Right cardiac atrium (tissue), 5 donors: ENCODE measurements around the gene KIF1A. TPM values are rescaled to one million over a fixed set of nuclear protein-coding genes. Genes with fewer than 3 reads are reported as not detected.
"Not testable (repeated sequence)": the region's sequence is repeated elsewhere in the genome, so short reads cannot be mapped to it uniquely, and the experiment has no call there.

Experiments
- ATAC-seq, 2 donors: fragments of 200-7000 bp; cut with Tn5 transposase; one replicate each; pipeline versions ENCODE4 v1.8.0 to v1.9.1; 2020; ENCODE audit warnings: moderate library complexity in 2 of 2, mild to moderate bottlenecking in 1 of 2
- DNase-seq, 3 donors: peaks; one replicate each; pipeline ENCODE4 v3.0.0-alpha.2; 2020
- H3K27ac ChIP-seq: one replicate; pipeline ENCODE4 v1.5.1; 2013; ENCODE audit warnings: mild to moderate bottlenecking, low read length, control low read depth, moderate library complexity
- H3K27me3 ChIP-seq: one replicate; pipeline ENCODE4 v1.6.1; 2013; ENCODE audit not compliant: control insufficient read depth, insufficient read depth
- H3K4me1 ChIP-seq: one replicate; pipeline ENCODE4 v1.6.1; 2013; ENCODE audit warnings: low read length; ENCODE audit not compliant: control insufficient read depth, insufficient read depth
- H3K4me3 ChIP-seq: one replicate; pipeline ENCODE4 v1.5.1; 2013; ENCODE audit warnings: low read length, control low read depth
- H3K9me3 ChIP-seq: one replicate; pipeline ENCODE4 v1.6.1; 2013; ENCODE audit warnings: low read length; ENCODE audit not compliant: control insufficient read depth
- WGBS: extraction: QIAGEN DNeasy Blood & Tissue Kit; methylation state at CpG from one replicate; pipeline ENCODE4 v1.1.7; 2013; 5-methylcytosine and 5-hydroxymethylcytosine counted together
- intact Hi-C, 4 donors: fragments of 100-400 bp; cut with DNase I; formaldehyde crosslinking; loops; one replicate each; pipeline versions ENCODE4 v1.11.0 to v1.14.0; 2022 to 2023
- polyA plus RNA-seq: library from polyadenylated mRNA; stranded (reverse); fragments of 200-250 nt; gene quantifications from one replicate; pipeline ENCODE4 v1.2.3, GENCODE V29; 2013
- total RNA-seq, 4 donors: library from RNA; stranded (reverse); fragmentation: NEBNext Ultra II Directional; extraction: Animal tissue kit (Norgen Biotek cat#: 25700); gene quantifications; one replicate each; pipeline ENCODE4 v1.2.1, GENCODE V29; 2021
- donor health status: healthy with polysubstance abuse.
- donor health status: DM: no; HTN: yes; CAD: no.
- donor health status: DM: no; HTN: no; CAD: no.
- donor health status: DM: no; HTN: yes; CAD: no; lungs with severe emphysema.
- donor health status: DM: yes; HTN: yes; CAD: no.

The KIF1A gene
- total and polyA plus RNA-seq, 5 donors, result 45.3 to 83.0 (median 59.3) TPM

- Histone ChIP-seq H3K4me1 (no peaks in the 10 kb centered on the region), H3K9me3 (no peaks in the 10 kb centered on the region), H3K4me3 (no peak overlapping the region), H3K27ac (no peak overlapping the region), H3K27me3 (no peaks in the 10 kb centered on the region)
- ATAC-seq, result peak in 1 of 2 donors; percentile 38
- WGBS, result 71% methylated on average over 5 of the region's 5 CpGs
- DNase-seq, result peak in 1 of 3 donors; percentile 54
- intact Hi-C loops, result no loop called here
Measured at GRCh38 chr2:240846873-240847595, 27.0 kb upstream of the KIF1A start.

- intact Hi-C loops, H3K27me3 ChIP-seq, DNase-seq, H3K9me3 ChIP-seq, H3K4me1 ChIP-seq, ATAC-seq, H3K27ac ChIP-seq, H3K4me3 ChIP-seq: not testable (repeated sequence)
- 88% methylated on average over 2 of the region's 2 CpGs for WGBS
Measured at GRCh38 chr2:240846309-240846708, 26.3 kb upstream of the KIF1A start.

GRCh38 chr2:240840435-240841060 is 20.5 kb upstream of the KIF1A start:
- 39% methylated on average over 9 of the region's 9 CpGs for WGBS
- Histone ChIP-seq H3K9me3 (no peaks in the 10 kb centered on the region), H3K27ac (no peak overlapping the region), H3K27me3 (no peaks in the 10 kb centered on the region), H3K4me3 (no peak overlapping the region), H3K4me1 (no peaks in the 10 kb centered on the region)
- intact Hi-C loops, result no loop called here
- DNase-seq (peak; percentile 58 to 80 (median 78)), ATAC-seq (peak; percentile 81 to 85)

GRCh38 chr2:240839152-240840143 is 19.4 kb upstream of the KIF1A start:
- ATAC-seq, result no peak
- DNase-seq, result peak in 1 of 3 donors; percentile 47
- 86% methylated on average over 28 of the region's 28 CpGs for WGBS
- H3K27me3 ChIP-seq, result no peaks in the 10 kb centered on the region
- H3K27ac ChIP-seq, result no peak overlapping the region
- intact Hi-C loops, result no loop called here
- no peaks in the 10 kb centered on the region for H3K9me3 ChIP-seq
- H3K4me1 ChIP-seq, result no peaks in the 10 kb centered on the region
- no peak overlapping the region for H3K4me3 ChIP-seq

GRCh38 chr2:240837621-240838020 is 17.6 kb upstream of the KIF1A start:
- DNase-seq, result peak in 1 of 3 donors; percentile 48
- Histone ChIP-seq H3K27ac (no peak overlapping the region), H3K27me3 (no peaks in the 10 kb centered on the region), H3K9me3 (no peaks in the 10 kb centered on the region), H3K4me1 (no peaks in the 10 kb centered on the region), H3K4me3 (no peak overlapping the region)
- 71% methylated on average over 4 of the region's 4 CpGs for WGBS
- intact Hi-C loops, result no loop called here
- ATAC-seq, result no peak

- Histone ChIP-seq H3K9me3 (no peaks in the 10 kb centered on the region), H3K4me3 (no peak overlapping the region), H3K27ac (no peak overlapping the region), H3K4me1 (no peaks in the 10 kb centered on the region), H3K27me3 (no peaks in the 10 kb centered on the region)
- ATAC-seq (peak; percentile 33 to 54), DNase-seq (peak; percentile 78 to 90 (median 89))
- 60% methylated on average over 17 of the region's 17 CpGs for WGBS
- intact Hi-C loops, result no loop called here
Measured at GRCh38 chr2:240836781-240837467, 16.9 kb upstream of the KIF1A start.

- intact Hi-C loops, result no loop called here
- DNase-seq, result no peak
Measured at GRCh38 chr2:240835528-240835927, 15.5 kb upstream of the KIF1A start.

GRCh38 chr2:240834377-240834975 is 14.5 kb upstream of the KIF1A start:
- Histone ChIP-seq H3K27ac (no peak overlapping the region), H3K4me3 (no peak overlapping the region), H3K27me3 (no peaks in the 10 kb centered on the region), H3K4me1 (no peaks in the 10 kb centered on the region), H3K9me3 (no peaks in the 10 kb centered on the region)
- intact Hi-C loops, result no loop called here
- ATAC-seq (no peak), DNase-seq (peak in 1 of 3 donors; percentile 25)
- WGBS, result 87% methylated on average over 6 of the region's 6 CpGs

More at GRCh38 chr2:240835528-240835927, 15.5 kb upstream of the KIF1A start:
- Histone ChIP-seq H3K27ac (no peak overlapping the region), H3K9me3 (no peaks in the 10 kb centered on the region), H3K4me1 (no peaks in the 10 kb centered on the region), H3K4me3 (no peak overlapping the region), H3K27me3 (no peaks in the 10 kb centered on the region)
- 83% methylated on average over 9 of the region's 9 CpGs for WGBS
- no peak for ATAC-seq

- Histone ChIP-seq H3K9me3 (no peaks in the 10 kb centered on the region), H3K27ac (no peak overlapping the region), H3K27me3 (no peaks in the 10 kb centered on the region), H3K4me3 (no peak overlapping the region), H3K4me1 (no peaks in the 10 kb centered on the region)
- DNase-seq (peak in 2 of 3 donors; percentile 35 to 76), ATAC-seq (peak; percentile 2 to 9)
- intact Hi-C loops, result no loop called here
- WGBS, result 69% methylated on average over 8 of the region's 8 CpGs
Measured at GRCh38 chr2:240833724-240834285, 13.8 kb upstream of the KIF1A start.
